Body of pancreas (tissue), 4 donors: ENCODE data around the gene BRD8. TPM values are rescaled to one million over a fixed set of nuclear protein-coding genes. Genes with fewer than 3 reads are reported as not detected.

Experiments used
- ATAC-seq: fragments of 150-250 bp; one replicate; pipeline ENCODE4 v1.9.1; 2016
- DNase-seq, 4 donors: peaks; one replicate each; pipeline ENCODE4 v3.0.0-alpha.2; 2019
- H3K27ac ChIP-seq, 4 donors: fragments of 200-600 bp; sonication (generic); 1 replicate in 3 of 4; 2 replicates in 1 of 4; pipeline versions ENCODE4 v1.5.1 to v1.6.1; 2016 to 2019; ENCODE audit warnings: mild to moderate bottlenecking in 1 of 4, mixed read lengths in 1 of 4, moderate library complexity in 1 of 4
- H3K27me3 ChIP-seq, 2 donors: fragments of 200-600 bp; sonication (generic); one replicate each; pipeline ENCODE4 v1.6.0; 2016; ENCODE audit warnings: mild to moderate bottlenecking in 1 of 2
- H3K36me3 ChIP-seq, 2 donors: fragments of 200-600 bp; sonication (generic); replicated peaks in 1 of 2; 2 replicates each; pipeline ENCODE4 v1.5.1; 2016; ENCODE audit warnings: low read depth in 2 of 2; ENCODE audit not compliant: insufficient read depth in 1 of 2
- H3K4me1 ChIP-seq: fragments of 200-600 bp; sonication (generic); one replicate; pipeline ENCODE4 v1.6.0; 2016
- H3K4me3 ChIP-seq, 2 donors: fragments of 200-600 bp; sonication (generic); 1 replicate in 1 of 2; 2 replicates in 1 of 2; pipeline ENCODE4 v1.5.1; 2016 to 2019
- H3K9me3 ChIP-seq, 3 donors: fragments of 200-600 bp; sonication (generic); 1 replicate in 2 of 3; 2 replicates in 1 of 3; pipeline ENCODE4 v1.5.1; 2016
- CTCF ChIP-seq, 7 experiments: fragments of 450-650 bp in 4 of 7; fragments of 200-600 bp in 3 of 7; sonication (generic) in 3 of 7; IDR thresholded peaks; one replicate each; pipeline ENCODE4 v1.5.1; 2016 to 2019; ENCODE audit warnings: antibody characterized with exemption in 7 of 7
- POLR2A ChIP-seq, 3 donors: fragments of 450-650 bp; IDR thresholded peaks; one replicate each; pipeline ENCODE4 v1.6.1; 2016; ENCODE audit warnings: antibody characterized with exemption in 3 of 3, mild to moderate bottlenecking in 2 of 3
- WGBS, 2 donors: methylation state at CpG; one replicate each; pipeline ENCODE4 v1.1.5; 2017; 5-methylcytosine and 5-hydroxymethylcytosine counted together
- intact Hi-C: fragments of 100-400 bp; cut with DNase I; formaldehyde crosslinking; loops from one replicate; pipeline ENCODE4 v1.15.1; 2023
- total RNA-seq, 2 donors: library from RNA; depleted of rRNA; stranded (reverse); fragments of >200 nt; gene quantifications; one replicate each; pipeline ENCODE4 v1.1.0, GENCODE V29; 2016

BRD8 gene
- total RNA-seq, 2 donors from 2014 or later, result 44.9 to 52.1 TPM

GRCh38 chr5:138138949-138139780 lies 39.3 kb downstream of the BRD8 start, which contains the start of gene NME5:
Gene NME5, minus strand, starts transcription at chr5:138139428. Its CDS starts 648 bp downstream, at chr5:138138780.
- no peaks in the 10 kb centered on the region for H3K27me3 ChIP-seq

DNA sequence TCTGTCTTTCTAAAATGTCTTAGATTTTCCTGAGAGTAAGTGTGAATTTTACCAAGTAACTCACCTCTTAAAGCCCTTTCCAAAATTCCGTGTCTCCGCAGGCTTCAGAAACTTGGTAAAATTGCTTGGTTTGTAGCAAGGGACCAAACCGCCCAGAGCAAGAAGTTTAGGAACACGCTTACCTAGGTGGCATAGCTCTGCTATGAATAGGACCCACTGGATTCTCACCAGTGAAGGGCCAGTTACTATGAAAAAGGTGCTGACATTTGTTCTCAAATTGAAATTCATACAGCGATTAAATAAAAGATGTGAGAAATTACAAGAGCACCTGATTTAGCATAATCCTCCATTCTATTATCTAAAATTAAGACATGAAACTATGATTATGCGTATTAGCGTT lies 45.9 kb downstream of the BRD8 start:
- H3K4me1 ChIP-seq, result no peaks in the 10 kb centered on the region
- no peak overlapping the region for H3K27ac ChIP-seq
- 86 to 89% methylated on average over 7 of the region's 7 CpGs for WGBS, 2 donors
- H3K27me3 ChIP-seq, result no peaks in the 10 kb centered on the region
- ATAC-seq (no peak), DNase-seq (no peak)
- H3K4me3 ChIP-seq, result no peak overlapping the region
- no peaks in the 10 kb centered on the region for H3K9me3 ChIP-seq
- TF ChIP-seq POLR2A (IDR thresholded peaks at IDR 0.05), result no peak
- no peak for TF ChIP-seq CTCF (IDR thresholded peaks at IDR 0.05)
- intact Hi-C loops, result loop anchor here (5.0 kb wide), 1 partner anchor 355 kb away; no protein-coding TSS in a partner anchor
- H3K36me3 ChIP-seq, result no peaks in the 10 kb centered on the region

More at GRCh38 chr5:138138949-138139780, 39.3 kb downstream of the BRD8 start, which contains the start of gene NME5:
- Histone ChIP-seq H3K4me3 (peak within 1 kb of the TSS; percentile 48 to 50), H3K9me3 (no peaks in the 10 kb centered on the region), H3K27ac (peak within 1 kb of the TSS in 2 of 4 donors; percentile 34 to 46), H3K4me1 (no peaks in the 10 kb centered on the region), H3K36me3 (no peaks in the 10 kb centered on the region)
- no peak for TF ChIP-seq CTCF (IDR thresholded peaks at IDR 0.05)
- TF ChIP-seq POLR2A (IDR thresholded peaks at IDR 0.05), result peak in 2 of 3 donors; percentile 16 to 23
- ATAC-seq, result peak; percentile 95
- DNase-seq, result peak; percentile 77 to 88 (median 81)
- intact Hi-C loops, result no loop called here
- 3 to 4% methylated on average over 18 to 31 of the region's 31 CpGs for WGBS, 2 donors

GRCh38 chr5:138129347-138129746 lies 49.1 kb downstream of the BRD8 start:
- DNase-seq (no peak), ATAC-seq (no peak)
- Histone ChIP-seq H3K36me3 (no peaks in the 10 kb centered on the region), H3K27me3 (no peaks in the 10 kb centered on the region), H3K4me1 (no peaks in the 10 kb centered on the region), H3K27ac (no peak overlapping the region), H3K9me3 (no peaks in the 10 kb centered on the region), H3K4me3 (no peak overlapping the region)
- intact Hi-C loops, result no loop called here
- no peak for TF ChIP-seq POLR2A (IDR thresholded peaks at IDR 0.05)
- no peak for TF ChIP-seq CTCF (IDR thresholded peaks at IDR 0.05)
- 89 to 90% methylated on average over 6 of the region's 6 CpGs for WGBS, 2 donors

- WGBS, 2 donors, result 61 to 63% methylated on average over 5 of the region's 5 CpGs
- intact Hi-C loops, result no loop called here
These were observed 50.1 kb downstream of the BRD8 start for GRCh38 chr5:138128334-138128733.

More at GRCh38 chr5:138128334-138128733, 50.1 kb downstream of the BRD8 start:
- H3K27ac ChIP-seq, result no peak overlapping the region
- TF ChIP-seq POLR2A (IDR thresholded peaks at IDR 0.05), result no peak
- TF ChIP-seq CTCF (IDR thresholded peaks at IDR 0.05), result no peak
- H3K4me3 ChIP-seq, result no peak overlapping the region
- DNase-seq (no peak), ATAC-seq (no peak)
- H3K36me3 ChIP-seq, result no peaks in the 10 kb centered on the region
- no peaks in the 10 kb centered on the region for H3K4me1 ChIP-seq
- H3K27me3 ChIP-seq, result no peaks in the 10 kb centered on the region
- H3K9me3 ChIP-seq, result no peaks in the 10 kb centered on the region
